ENCODE results near the gene FKBP2.

The FKBP2 gene

GRCh38 chr11:64219755-64220154 lies 21.1 kb upstream of the FKBP2 start:
- DNase-seq (ENCODE audit: low spot score), result no peak

- DNase-seq (ENCODE audit: low spot score), result no peak
Measured at GRCh38 chr11:64220271-64220670, 20.6 kb upstream of the FKBP2 start.

GRCh38 chr11:64220798-64221197 lies 20.1 kb upstream of the FKBP2 start:
- DNase-seq (ENCODE audit: low spot score), result no peak

GRCh38 chr11:64222651-64223000 lies 18.3 kb upstream of the FKBP2 start:
- DNase-seq (ENCODE audit: low spot score), result no peak

- DNase-seq (ENCODE audit: low spot score), result no peak
Measured at GRCh38 chr11:64223001-64223651, 17.8 kb upstream of the FKBP2 start.

- DNase-seq (ENCODE audit: low spot score), result no peak
Measured at GRCh38 chr11:64224151-64224890, 16.6 kb upstream of the FKBP2 start.

- DNase-seq (ENCODE audit: low spot score), result no peak
Measured at GRCh38 chr11:64224891-64225607, 15.8 kb upstream of the FKBP2 start.

- DNase-seq (ENCODE audit: low spot score), result peak; percentile 78
Measured at GRCh38 chr11:64225608-64226506, 15.0 kb upstream of the FKBP2 start, which contains the start of the genes NUDT22 and TRPT1. Gene NUDT22 (plus strand): TSS chr11:64226274. CDS start chr11:64226653, 379 bp downstream. Gene TRPT1 (minus strand): TSS chr11:64226186. CDS start chr11:64225860, 326 bp downstream.

- DNase-seq (ENCODE audit: low spot score), result no peak
Measured at GRCh38 chr11:64226507-64227051, 14.3 kb upstream of the FKBP2 start.

GRCh38 chr11:64227405-64227956 lies 13.4 kb upstream of the FKBP2 start:
- no peak for DNase-seq (ENCODE audit: low spot score)

GRCh38 chr11:64229090-64229743 lies 11.7 kb upstream of the FKBP2 start:
- no peak for DNase-seq (ENCODE audit: low spot score)

- no peak for DNase-seq (ENCODE audit: low spot score)
Measured at GRCh38 chr11:64229744-64230170, 11.1 kb upstream of the FKBP2 start.

- DNase-seq (ENCODE audit: low spot score), result peak; percentile 74
Measured at GRCh38 chr11:64230171-64230984, 10.5 kb upstream of the FKBP2 start, which contains the start of gene DNAJC4. Gene DNAJC4 (plus strand): TSS chr11:64230548. CDS start chr11:64230855, 307 bp downstream.

- DNase-seq (ENCODE audit: low spot score), result no peak
Measured at GRCh38 chr11:64230985-64231365, 9.9 kb upstream of the FKBP2 start.

GRCh38 chr11:64231546-64231945 lies 9.3 kb upstream of the FKBP2 start:
- no peak for DNase-seq (ENCODE audit: low spot score)

GRCh38 chr11:64232182-64232966 lies 8.5 kb upstream of the FKBP2 start:
- DNase-seq (ENCODE audit: low spot score), result no peak

- DNase-seq (ENCODE audit: low spot score), result no peak
Measured at GRCh38 chr11:64232967-64233315, 8.0 kb upstream of the FKBP2 start.

- no peak for DNase-seq (ENCODE audit: low spot score)
Measured at GRCh38 chr11:64233913-64234586, 6.8 kb upstream of the FKBP2 start, which contains the start of gene VEGFB. Gene VEGFB (plus strand): TSS chr11:64234584. CDS start chr11:64234834, 250 bp downstream.

Data from kidney capillary endothelial cell (primary cell).